Heart right ventricle (tissue), 16 donors: ENCODE data around the gene LRRC23. TPM values are rescaled to one million over a fixed set of nuclear protein-coding genes. Genes with fewer than 3 reads are reported as not detected.

Experiments
- ATAC-seq, 8 donors: fragments of 200-7000 bp; cut with Tn5 transposase; one replicate each; pipeline ENCODE4 v1.9.1; 2020; ENCODE audit warnings: mild to moderate bottlenecking in 8 of 8, moderate library complexity in 8 of 8, moderate number of reproducible peaks in 1 of 8
- DNase-seq, 2 donors: peaks; one replicate each; pipeline ENCODE4 v3.0.0-alpha.2; 2020
- H3K27ac ChIP-seq, 10 donors: fragments of 200-600 bp; sonication (generic) in 2 of 10; one replicate each; pipeline versions ENCODE4 v1.5.0 to v1.8.0; 2020 to 2022; ENCODE audit warnings: mild to moderate bottlenecking in 3 of 10
- H3K27me3 ChIP-seq, 7 donors: fragments of 200-600 bp; one replicate each; pipeline ENCODE4 v1.8.0; 2021 to 2022; ENCODE audit warnings: mild to moderate bottlenecking in 2 of 7
- H3K36me3 ChIP-seq, 9 donors: fragments of 200-600 bp; sonication (generic) in 1 of 9; one replicate each; pipeline versions ENCODE4 v1.5.0 to v1.8.0; 2020 to 2022; ENCODE audit warnings: mild to moderate bottlenecking in 2 of 9
- H3K4me1 ChIP-seq, 9 donors: fragments of 200-600 bp; sonication (generic) in 1 of 9; one replicate each; pipeline versions ENCODE4 v1.5.0 to v1.8.0; 2020 to 2022; ENCODE audit warnings: mild to moderate bottlenecking in 4 of 9
- H3K4me3 ChIP-seq, 10 donors: fragments of 200-600 bp; sonication (generic) in 2 of 10; one replicate each; pipeline versions ENCODE4 v1.5.0 to v1.8.0; 2020 to 2022; ENCODE audit warnings: mild to moderate bottlenecking in 7 of 10, moderate library complexity in 2 of 10
- H3K9me3 ChIP-seq, 11 donors: fragments of 200-600 bp in 10 of 11; sonication (generic) in 2 of 11; one replicate each; pipeline versions ENCODE4 v1.5.0 to v1.8.0; 2013 to 2022; ENCODE audit warnings: mild to moderate bottlenecking in 2 of 11, control low read depth in 1 of 11, moderate library complexity in 1 of 11
- CTCF ChIP-seq, 9 donors: fragments of 200-600 bp; sonication (generic) in 2 of 9; IDR thresholded peaks; one replicate each; pipeline versions ENCODE4 v1.5.0 to v1.8.0; 2021 to 2022; ENCODE audit warnings: antibody characterized with exemption in 9 of 9, mild to moderate bottlenecking in 5 of 9, moderate library complexity in 1 of 9
- WGBS, 2 donors: extraction: QIAGEN DNeasy Blood & Tissue Kit; methylation state at CpG; one replicate each; pipeline ENCODE4 v1.1.7; 2013; ENCODE audit warnings: inconsistent platforms in 1 of 2; 5-methylcytosine and 5-hydroxymethylcytosine counted together
- intact Hi-C, 10 donors: fragments of 100-400 bp; cut with DNase I; formaldehyde crosslinking; loops; one replicate each; pipeline versions ENCODE4 v1.11.1 to v1.14.2; 2022
- polyA plus RNA-seq, 2 donors: library from polyadenylated mRNA; stranded (reverse); fragments of 200-250 nt; gene quantifications; one replicate each; pipeline ENCODE4 v1.2.3, GENCODE V29; 2013
- total RNA-seq, 10 donors: library from RNA; stranded (reverse); fragmentation: NEBNext Ultra II Directional in 3 of 10; extraction: Animal tissue kit (Norgen Biotek cat#: 25700) in 3 of 10; gene quantifications; one replicate each; pipeline versions ENCODE4 v1.2.1 to v1.2.4, GENCODE V29; 2021 to 2023
- donor health status: Arrhythmogenic right ventricular cardiomyopathy.
- donor health status: ischemic (EF 13 %, LVEDD 7.1; RV severe dilation, severe dysfunction).
- donor health status: healthy with polysubstance abuse.
- donor health status: DM: no; HTN: yes; CAD: no.
- donor health status: DM: no; HTN: no; CAD: no.
- donor health status: ischemic (EF 25% LVEDD 6.9; RV normal size, moderate dysfunction).
- donor health status: ischemic (EF 25% LVEDD 5.7; RV mildly dilated, moderate dysfunction).
- donor health status: healthy.
- donor health status: DM: yes; HTN: yes; CAD: no.
- donor health status: Ischemic cardiomyopathy.
- donor health status: ischemic (EF 35%, LVEDD 5.7; RV mildly dilated, moderate dysfunction).
- donor health status: nonischemic (EF 11% LVEDD 7.7; RV severe dilation, severe dysfunction).
- donor health status: DM: yes; HTN: yes; CAD: no.
- donor health status: PGD.
- donor health status: ischemic (EF 29% LVEDD 5.4; RV normal size, mild dysfunction).
- donor health status: nonischemic (EF 23%, LVEDD 6.1; RV moderate dilation, normal function).

Gene LRRC23
- total and polyA plus RNA-seq, 12 donors = 6.5 to 16.6 (median 11.9) TPM

GRCh38 chr12:6929466-6930452 lies 25.1 kb downstream of the LRRC23 start:
- intact Hi-C loops = loop anchor here in 1 of 10 donors (5.0 kb wide), 1 partner anchor 57 kb away; the partner anchor contains the start of gene SPSB2
- WGBS, 2 donors = 40 to 53% methylated on average over 7 of the region's 7 CpGs
- H3K4me1 ChIP-seq = peaks cover 33 to 87% (median 80%) of the 10 kb centered on the region in 9 donors

GRCh38 chr12:6932766-6933165 lies 28.1 kb downstream of the LRRC23 start:
- DNase-seq (no peak), ATAC-seq (no peak)
- Histone ChIP-seq H3K36me3 (peaks cover 0 to 53% (median 21%) of the 10 kb centered on the region in 9 donors), H3K27ac (peak overlapping the region in 6 of 10 donors; percentile 18 to 98 (median 72)), H3K9me3 (no peaks in the 10 kb centered on the region), H3K4me3 (no peak overlapping the region), H3K27me3 (no peaks in the 10 kb centered on the region), H3K4me1 (peaks cover 20 to 90% (median 72%) of the 10 kb centered on the region in 9 donors)
- intact Hi-C loops = no loop called here
- TF ChIP-seq CTCF (IDR thresholded peaks at IDR 0.05) = no peak
- 64 to 74% methylated on average over 1 of the region's 1 CpG for WGBS, 2 donors

More at GRCh38 chr12:6929466-6930452, 25.1 kb downstream of the LRRC23 start:
- DNase-seq = no peak
- H3K36me3 ChIP-seq = peaks cover 0 to 31% (median 4%) of the 10 kb centered on the region in 9 donors
- peaks cover 0 to 5% (median 0%) of the 10 kb centered on the region in 7 donors for H3K27me3 ChIP-seq
- TF ChIP-seq CTCF (IDR thresholded peaks at IDR 0.05) = no peak
- no peaks in the 10 kb centered on the region for H3K9me3 ChIP-seq
- no peak for ATAC-seq
- H3K27ac ChIP-seq = peak overlapping the region in 9 of 10 donors; percentile 91 to 98 (median 97)
- H3K4me3 ChIP-seq = peak overlapping the region; percentile 69 to 97 (median 88)

GRCh38 chr12:6934110-6934509 lies 29.5 kb downstream of the LRRC23 start:
- 16 to 20% methylated on average over 8 of the region's 8 CpGs for WGBS, 2 donors
- no peaks in the 10 kb centered on the region for H3K27me3 ChIP-seq
- intact Hi-C loops = no loop called here
- H3K4me3 ChIP-seq = peak overlapping the region in 5 of 10 donors; percentile 2 to 21 (median 8)
- ATAC-seq (peak in 6 of 8 donors; percentile 3 to 37 (median 26)), DNase-seq (peak in 1 of 2 donors; percentile 81)
- H3K27ac ChIP-seq = peak overlapping the region; percentile 39 to 98 (median 70)
- H3K36me3 ChIP-seq = peaks cover 0 to 61% (median 21%) of the 10 kb centered on the region in 9 donors
- peaks cover 28 to 97% (median 81%) of the 10 kb centered on the region in 9 donors for H3K4me1 ChIP-seq
- TF ChIP-seq CTCF (IDR thresholded peaks at IDR 0.05) = peak in 1 of 9 donors; percentile 6
- no peaks in the 10 kb centered on the region for H3K9me3 ChIP-seq
